Thyroid gland (tissue), 4 donors: ENCODE measurements around the gene PCDHA11.
"Not testable (repeated sequence)": the region's sequence is repeated elsewhere in the genome, so short reads cannot be mapped to it uniquely, and the experiment has no call there.

Source experiments
- POLR2A ChIP-seq, 2 donors: fragments of 450-650 bp; IDR thresholded peaks; one replicate each; pipeline ENCODE4 v1.6.1; 2017; ENCODE audit warnings: antibody characterized with exemption in 2 of 2, mild to moderate bottlenecking in 2 of 2, moderate library complexity in 1 of 2
- TF ChIP-seq, protein P1 (sequence below), 6 experiments: fragments of 200-600 bp in 3 of 6; fragments of 450-650 bp in 3 of 6; sonication (generic) in 3 of 6; IDR thresholded peaks; one replicate each; pipeline ENCODE4 v1.5.1; 2016 to 2019; ENCODE audit warnings: antibody characterized with exemption in 6 of 6, mild to moderate bottlenecking in 2 of 6, inconsistent platforms in 1 of 6, moderate library complexity in 1 of 6

DNA sequence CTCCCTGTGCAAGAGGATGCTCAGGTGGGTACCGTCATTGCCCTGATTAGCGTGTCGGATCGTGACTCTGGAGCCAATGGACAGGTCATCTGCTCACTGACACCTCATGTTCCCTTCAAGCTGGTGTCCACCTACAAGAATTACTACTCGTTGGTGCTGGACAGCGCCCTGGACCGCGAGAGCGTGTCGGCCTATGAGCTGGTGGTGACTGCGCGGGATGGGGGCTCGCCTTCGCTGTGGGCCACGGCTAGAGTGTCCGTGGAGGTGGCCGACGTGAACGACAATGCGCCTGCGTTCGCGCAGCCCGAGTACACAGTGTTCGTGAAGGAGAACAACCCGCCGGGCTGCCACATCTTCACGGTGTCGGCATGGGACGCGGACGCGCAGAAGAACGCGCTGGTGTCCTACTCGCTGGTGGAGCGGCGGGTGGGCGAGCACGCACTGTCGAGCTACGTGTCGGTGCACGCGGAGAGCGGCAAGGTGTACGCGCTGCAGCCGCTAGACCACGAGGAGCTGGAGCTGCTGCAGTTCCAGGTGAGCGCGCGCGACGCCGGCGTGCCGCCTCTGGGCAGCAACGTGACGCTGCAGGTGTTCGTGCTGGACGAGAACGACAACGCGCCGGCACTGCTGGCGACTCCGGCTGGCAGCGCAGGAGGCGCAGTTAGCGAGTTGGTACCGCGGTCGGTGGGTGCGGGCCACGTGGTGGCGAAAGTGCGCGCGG is 7.9 kb downstream of the PCDHA11 start:
- TF ChIP-seq, protein P1, sequence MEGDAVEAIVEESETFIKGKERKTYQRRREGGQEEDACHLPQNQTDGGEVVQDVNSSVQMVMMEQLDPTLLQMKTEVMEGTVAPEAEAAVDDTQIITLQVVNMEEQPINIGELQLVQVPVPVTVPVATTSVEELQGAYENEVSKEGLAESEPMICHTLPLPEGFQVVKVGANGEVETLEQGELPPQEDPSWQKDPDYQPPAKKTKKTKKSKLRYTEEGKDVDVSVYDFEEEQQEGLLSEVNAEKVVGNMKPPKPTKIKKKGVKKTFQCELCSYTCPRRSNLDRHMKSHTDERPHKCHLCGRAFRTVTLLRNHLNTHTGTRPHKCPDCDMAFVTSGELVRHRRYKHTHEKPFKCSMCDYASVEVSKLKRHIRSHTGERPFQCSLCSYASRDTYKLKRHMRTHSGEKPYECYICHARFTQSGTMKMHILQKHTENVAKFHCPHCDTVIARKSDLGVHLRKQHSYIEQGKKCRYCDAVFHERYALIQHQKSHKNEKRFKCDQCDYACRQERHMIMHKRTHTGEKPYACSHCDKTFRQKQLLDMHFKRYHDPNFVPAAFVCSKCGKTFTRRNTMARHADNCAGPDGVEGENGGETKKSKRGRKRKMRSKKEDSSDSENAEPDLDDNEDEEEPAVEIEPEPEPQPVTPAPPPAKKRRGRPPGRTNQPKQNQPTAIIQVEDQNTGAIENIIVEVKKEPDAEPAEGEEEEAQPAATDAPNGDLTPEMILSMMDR (IDR thresholded peaks at IDR 0.05) = not testable (repeated sequence)
- TF ChIP-seq POLR2A (IDR thresholded peaks at IDR 0.05) = not testable (repeated sequence)
